Heart left ventricle (tissue), 16 donors: ENCODE results near the gene MAP1LC3B. TPM values are rescaled to one million over a fixed set of nuclear protein-coding genes. Genes with fewer than 3 reads are reported as not detected.
"Not testable (repeated sequence)": the region's sequence is repeated elsewhere in the genome, so short reads cannot be mapped to it uniquely, and the experiment has no call there.

Source experiments
- ATAC-seq, 4 donors: fragments of 200-7000 bp; cut with Tn5 transposase; one replicate each; pipeline ENCODE4 v1.9.1; 2020 to 2022; ENCODE audit warnings: moderate library complexity in 4 of 4, mild to moderate bottlenecking in 3 of 4, moderate number of reproducible peaks in 1 of 4
- DNase-seq, 5 donors: peaks; one replicate each; pipeline ENCODE4 v3.0.0-alpha.2; 2020
- H3K27ac ChIP-seq, 12 donors: fragments of 200-600 bp; sonication (generic) in 4 of 12; one replicate each; pipeline versions ENCODE4 v1.5.0 to v1.8.0; 2016 to 2022; ENCODE audit warnings: mild to moderate bottlenecking in 2 of 12
- H3K27me3 ChIP-seq, 9 donors: fragments of 200-600 bp; sonication (generic) in 2 of 9; one replicate each; pipeline versions ENCODE4 v1.5.1 to v1.8.0; 2016 to 2022; ENCODE audit warnings: mild to moderate bottlenecking in 3 of 9
- H3K36me3 ChIP-seq, 9 donors: fragments of 200-600 bp; sonication (generic) in 2 of 9; one replicate each; pipeline versions ENCODE4 v1.5.0 to v1.8.0; 2018 to 2022; ENCODE audit warnings: mild to moderate bottlenecking in 2 of 9
- H3K4me1 ChIP-seq, 12 donors: fragments of 200-600 bp; sonication (generic) in 4 of 12; one replicate each; pipeline versions ENCODE4 v1.5.0 to v1.8.0; 2016 to 2022; ENCODE audit warnings: mild to moderate bottlenecking in 3 of 12
- H3K4me3 ChIP-seq, 12 donors: fragments of 200-600 bp; sonication (generic) in 4 of 12; one replicate each; pipeline versions ENCODE4 v1.5.0 to v1.8.0; 2017 to 2022; ENCODE audit warnings: mild to moderate bottlenecking in 9 of 12, moderate library complexity in 4 of 12
- H3K9me3 ChIP-seq, 12 donors: fragments of 200-600 bp; sonication (generic) in 4 of 12; one replicate each; pipeline versions ENCODE4 v1.5.0 to v1.8.0; 2016 to 2022; ENCODE audit warnings: mild to moderate bottlenecking in 1 of 12
- CTCF ChIP-seq, 12 donors: fragments of 200-600 bp; sonication (generic) in 4 of 12; IDR thresholded peaks; one replicate each; pipeline versions ENCODE4 v1.5.0 to v1.8.0; 2018 to 2022; ENCODE audit warnings: antibody characterized with exemption in 12 of 12, mild to moderate bottlenecking in 5 of 12
- POLR2A ChIP-seq, 2 donors: fragments of 450-650 bp; IDR thresholded peaks; one replicate each; pipeline ENCODE4 v1.6.1; 2017; ENCODE audit warnings: antibody characterized with exemption in 2 of 2, mild to moderate bottlenecking in 2 of 2, moderate library complexity in 2 of 2
- WGBS, 4 donors: extraction: QIAGEN DNeasy Blood & Tissue Kit in 2 of 4; methylation state at CpG; one replicate each; pipeline versions ENCODE4 v1.1.5 to v1.1.7; 2013 to 2018; 5-methylcytosine and 5-hydroxymethylcytosine counted together
- intact Hi-C, 10 donors: fragments of 100-400 bp; cut with DNase I; formaldehyde crosslinking; loops; one replicate each; pipeline versions ENCODE4 v1.11.1 to v1.14.2; 2022
- polyA plus RNA-seq, 2 donors: library from polyadenylated mRNA; stranded (reverse); fragments of 200-250 nt; gene quantifications; one replicate each; pipeline ENCODE4 v1.2.3, GENCODE V29; 2013
- total RNA-seq, 9 donors: library from RNA; depleted of rRNA in 2 of 9; stranded (reverse); fragments of >200 nt in 2 of 9; fragmentation: NEBNext Ultra II Directional in 3 of 9; extraction: Animal tissue kit (Norgen Biotek cat#: 25700) in 3 of 9; gene quantifications; one replicate each; pipeline versions ENCODE4 v1.1.0 to v1.2.4, GENCODE V29; 2016 to 2023
- donor health status: ischemic (EF 13 %, LVEDD 7.1; RV severe dilation, severe dysfunction).
- donor health status: healthy with polysubstance abuse.
- donor health status: DM: no; HTN: yes; CAD: no.
- donor health status: DM: no; HTN: no; CAD: no.
- donor health status: ischemic (EF 25% LVEDD 6.9; RV normal size, moderate dysfunction).
- donor health status: ischemic (EF 25% LVEDD 5.7; RV mildly dilated, moderate dysfunction).
- donor health status: healthy.
- donor health status: DM: yes; HTN: yes; CAD: no.
- donor health status: ischemic (EF 35%, LVEDD 5.7; RV mildly dilated, moderate dysfunction).
- donor health status: nonischemic (EF 11% LVEDD 7.7; RV severe dilation, severe dysfunction).
- donor health status: DM: yes; HTN: yes; CAD: no.
- donor health status: PGD.
- donor health status: ischemic (EF 29% LVEDD 5.4; RV normal size, mild dysfunction).
- donor health status: nonischemic (EF 23%, LVEDD 6.1; RV moderate dilation, normal function).

Gene MAP1LC3B
- total and polyA plus RNA-seq, 11 donors: 70.7 to 263 (median 116) TPM

DNA sequence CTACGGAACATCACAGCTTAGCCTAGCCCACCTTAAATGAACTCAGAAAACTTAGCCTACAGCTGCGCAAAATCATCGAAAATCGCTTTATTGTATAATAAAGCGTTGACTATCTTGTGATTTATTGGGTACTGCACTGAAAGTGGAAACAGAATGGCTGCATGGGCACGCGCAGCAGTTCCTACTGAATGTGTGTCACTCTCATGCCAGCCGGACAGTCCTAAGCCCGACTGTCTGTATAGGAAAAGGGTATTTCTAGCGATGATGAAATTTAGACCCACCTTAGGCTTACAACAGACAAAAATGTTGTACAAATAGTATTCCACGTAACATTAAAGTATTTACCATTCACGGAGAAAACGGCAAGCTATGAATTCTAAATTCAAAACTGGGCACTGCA, 17.8 kb upstream of the MAP1LC3B start:
- Histone ChIP-seq H3K4me1 (peaks cover 4 to 88% (median 51%) of the 10 kb centered on the region in 12 donors), H3K27ac (no peak overlapping the region), H3K4me3 (no peak overlapping the region), H3K27me3 (peaks cover 0 to 29% (median 0%) of the 10 kb centered on the region in 9 donors), H3K36me3 (peaks cover 0 to 15% (median 0%) of the 10 kb centered on the region in 9 donors), H3K9me3 (no peaks in the 10 kb centered on the region)
- ATAC-seq (no peak), DNase-seq (peak in 2 of 5 donors; percentile 4 to 7)
- 92 to 95% (median 94%) methylated on average over 13 of the region's 13 CpGs for WGBS, 4 donors
- no peak for TF ChIP-seq POLR2A (IDR thresholded peaks at IDR 0.05)
- TF ChIP-seq CTCF (IDR thresholded peaks at IDR 0.05): no peak
- intact Hi-C loops: no loop called here

DNA sequence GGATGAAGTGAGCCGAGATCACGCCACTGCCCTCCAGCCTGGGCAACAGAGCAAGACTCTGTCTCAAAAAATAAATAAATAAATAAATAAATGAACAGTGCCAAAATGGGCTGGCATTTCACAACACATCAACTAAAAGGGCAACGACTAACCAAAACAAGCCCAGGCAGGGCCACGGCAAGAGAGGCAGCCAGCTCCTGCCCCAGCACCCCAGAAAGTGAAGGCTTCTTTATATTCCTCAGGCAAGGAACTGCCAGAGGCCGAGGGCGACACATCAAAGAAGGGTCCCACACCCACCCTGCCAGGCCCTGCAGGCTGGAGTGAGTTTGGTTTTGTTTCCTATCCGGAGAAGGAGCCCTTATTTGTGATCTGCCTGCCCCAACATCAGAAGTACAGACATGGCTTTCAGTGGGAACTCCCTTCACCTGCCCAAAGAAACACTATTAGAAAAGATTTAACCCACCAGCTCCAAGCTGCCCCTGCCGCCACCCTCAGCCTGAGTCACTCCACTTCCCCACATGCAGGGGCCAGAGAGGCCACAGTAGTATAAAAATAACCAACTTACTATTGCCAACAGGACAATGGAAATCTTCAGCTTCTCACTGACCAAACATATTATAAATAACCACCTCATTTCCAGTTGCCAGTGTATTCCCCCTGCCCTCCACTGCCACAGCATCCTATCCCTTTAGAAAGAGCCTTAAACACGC, 16.6 kb upstream of the MAP1LC3B start:
- no peaks in the 10 kb centered on the region for H3K9me3 ChIP-seq
- H3K27me3 ChIP-seq: peaks cover 0 to 21% (median 0%) of the 10 kb centered on the region in 9 donors
- DNase-seq (peak in 3 of 5 donors; percentile 30 to 47 (median 36)), ATAC-seq (peak; percentile 80 to 85 (median 82))
- peaks cover 4 to 88% (median 44%) of the 10 kb centered on the region in 12 donors for H3K4me1 ChIP-seq
- intact Hi-C loops: loop anchor here in 1 of 10 donors (5.0 kb wide), 1 partner anchor 48 kb away; no protein-coding TSS in a partner anchor
- 54 to 66% (median 63%) methylated on average over 9 of the region's 9 CpGs for WGBS, 4 donors
- H3K4me3 ChIP-seq: peak overlapping the region in 5 of 12 donors; percentile 0 to 19 (median 11)
- H3K36me3 ChIP-seq: peaks cover 0 to 15% (median 0%) of the 10 kb centered on the region in 9 donors
- TF ChIP-seq CTCF (IDR thresholded peaks at IDR 0.05): no peak
- TF ChIP-seq POLR2A (IDR thresholded peaks at IDR 0.05): no peak
- H3K27ac ChIP-seq: peak overlapping the region in 11 of 12 donors; percentile 72 to 93 (median 84)

DNA sequence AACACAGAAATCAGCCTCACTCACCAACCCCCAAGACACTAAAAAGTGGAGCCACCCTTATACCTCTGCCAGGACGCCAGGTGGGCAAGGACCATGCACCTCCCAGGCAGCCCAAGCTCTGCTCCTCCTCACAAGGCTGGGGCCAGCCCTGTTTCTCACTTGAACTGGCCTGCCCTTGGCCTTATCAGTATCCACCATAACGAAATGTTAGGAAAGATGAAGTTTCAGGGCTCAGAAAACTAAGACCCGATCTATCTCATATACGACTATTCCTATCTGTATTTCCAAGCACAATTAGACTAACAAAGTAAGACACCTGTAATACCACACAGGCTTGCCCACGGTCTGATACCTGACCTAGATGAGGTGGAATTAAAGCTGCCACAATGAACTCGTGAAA, 15.5 kb upstream of the MAP1LC3B start:
- intact Hi-C loops: loop anchor here in 1 of 10 donors (5.0 kb wide), 1 partner anchor 49 kb away; no protein-coding TSS in a partner anchor
- H3K27ac ChIP-seq: peak overlapping the region in 10 of 12 donors; percentile 74 to 93 (median 84)
- WGBS, 4 donors: 85 to 88% (median 87%) methylated on average over 6 of the region's 6 CpGs
- TF ChIP-seq POLR2A (IDR thresholded peaks at IDR 0.05) (no peak), CTCF (IDR thresholded peaks at IDR 0.05) (no peak)
- DNase-seq (peak in 1 of 5 donors; percentile 17), ATAC-seq (no peak)
- peaks cover 0 to 15% (median 0%) of the 10 kb centered on the region in 9 donors for H3K36me3 ChIP-seq
- H3K4me1 ChIP-seq: peaks cover 4 to 86% (median 44%) of the 10 kb centered on the region in 12 donors
- peaks cover 0 to 12% (median 0%) of the 10 kb centered on the region in 9 donors for H3K27me3 ChIP-seq
- H3K9me3 ChIP-seq: no peaks in the 10 kb centered on the region
- H3K4me3 ChIP-seq: no peak overlapping the region

DNA sequence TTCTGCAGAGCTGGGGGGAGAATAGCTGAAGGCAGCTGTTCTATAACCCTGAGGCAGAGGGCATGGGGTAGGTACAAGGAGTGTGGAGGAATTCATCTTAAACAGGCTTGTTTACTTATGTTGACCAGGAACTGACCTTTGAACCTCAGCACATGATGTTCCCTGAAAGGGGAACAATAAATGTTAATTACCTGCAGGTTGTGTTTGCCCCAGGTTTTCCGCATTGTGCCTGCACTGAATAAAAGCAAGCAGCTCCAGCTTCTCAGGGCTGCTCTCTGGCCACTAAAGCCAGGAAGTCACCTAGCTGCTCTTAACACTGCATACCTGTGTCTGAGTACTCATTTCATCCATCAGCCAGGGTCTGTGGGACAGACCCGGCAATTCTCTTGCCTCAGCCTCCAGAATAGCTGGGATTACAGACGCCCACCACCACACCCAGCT, 12.8 kb upstream of the MAP1LC3B start:
- not testable (repeated sequence) for ATAC-seq, H3K27me3 ChIP-seq, H3K4me3 ChIP-seq, H3K9me3 ChIP-seq, DNase-seq
- peak overlapping the region in 3 of 12 donors; percentile 92 to 96 (median 93) for H3K27ac ChIP-seq
- intact Hi-C loops: loop anchor here in 1 of 10 donors (5.0 kb wide), 1 partner anchor 52 kb away; no protein-coding TSS in a partner anchor
- H3K36me3 ChIP-seq: peaks cover 0 to 12% (median 0%) of the 10 kb centered on the region in 9 donors
- peaks cover 4 to 82% (median 48%) of the 10 kb centered on the region in 12 donors for H3K4me1 ChIP-seq
- WGBS, 4 donors: 94 to 95% (median 94%) methylated on average over 3 of the region's 3 CpGs
